Right lobe of liver (tissue), 6 donors: Measurements from ENCODE around the gene ALPL. TPM values are rescaled to one million over a fixed set of nuclear protein-coding genes. Genes with fewer than 3 reads are reported as not detected.

Experiments used
- ATAC-seq, 4 donors: fragments of 200-7000 bp; cut with Tn5 transposase; one replicate each; pipeline ENCODE4 v1.9.1; 2020; ENCODE audit warnings: mild to moderate bottlenecking in 4 of 4, moderate library complexity in 4 of 4
- DNase-seq, 3 donors: peaks; one replicate each; pipeline ENCODE4 v3.0.0-alpha.2; 2020
- H3K27ac ChIP-seq, 3 donors: fragments of 200-600 bp; one replicate each; pipeline ENCODE4 v1.8.0; 2022
- H3K27me3 ChIP-seq, 2 donors: fragments of 200-600 bp; one replicate each; pipeline ENCODE4 v1.8.0; 2022
- H3K36me3 ChIP-seq, 4 donors: fragments of 200-600 bp; sonication (generic) in 1 of 4; one replicate each; pipeline versions ENCODE4 v1.5.1 to v1.8.0; 2017 to 2022; ENCODE audit warnings: control low read depth in 1 of 4
- H3K4me1 ChIP-seq, 4 donors: fragments of 200-600 bp; sonication (generic) in 1 of 4; one replicate each; pipeline versions ENCODE4 v1.5.1 to v1.8.0; 2017 to 2022; ENCODE audit warnings: control low read depth in 1 of 4
- H3K4me3 ChIP-seq, 3 donors: fragments of 200-600 bp; one replicate each; pipeline ENCODE4 v1.8.0; 2022
- H3K9me3 ChIP-seq, 4 donors: fragments of 200-600 bp; sonication (generic) in 1 of 4; one replicate each; pipeline versions ENCODE4 v1.5.1 to v1.8.0; 2017 to 2022; ENCODE audit warnings: control low read depth in 1 of 4
- POLR2A ChIP-seq: fragments of 450-650 bp; IDR thresholded peaks from one replicate; pipeline ENCODE4 v1.6.1; 2017; ENCODE audit warnings: antibody characterized with exemption, mild to moderate bottlenecking
- whole genome bisulfite sequencing: methylation state at CpG from one replicate; pipeline ENCODE4 v1.1.6; 2018; ENCODE audit warnings: low coverage, low lambda C conversion rate; ENCODE audit not compliant: insufficient coverage; ENCODE audit errors: missing lambda C conversion rate; 5-methylcytosine and 5-hydroxymethylcytosine counted together
- intact Hi-C, 2 donors: fragments of 100-400 bp; cut with DNase I; formaldehyde crosslinking; loops; one replicate each; pipeline versions ENCODE4 v1.11.2 to v1.14.1; 2022
- total RNA-seq, 6 experiments: library from RNA; depleted of rRNA in 2 of 6; stranded (reverse); fragments of >200 nt in 2 of 6; fragmentation: NEBNext Ultra II Directional in 3 of 6; extraction: Animal tissue kit (Norgen Biotek cat#: 25700) in 3 of 6; gene quantifications; one replicate each; pipeline versions ENCODE4 v1.1.0 to v1.2.4, GENCODE V29; 2016 to 2023
- TF ChIP-seq, protein P1 (sequence below), 4 donors: fragments of 200-600 bp in 3 of 4; fragments of 450-650 bp in 1 of 4; IDR thresholded peaks; one replicate each; pipeline versions ENCODE4 v1.5.1 to v1.8.0; 2016 to 2022; ENCODE audit warnings: antibody characterized with exemption in 4 of 4, mild to moderate bottlenecking in 2 of 4
- donor health status: DM: no; HTN: yes; CAD: no.
- donor health status: DM: no; HTN: no; CAD: no.
- donor health status: DM: no; HTN: no; CAD: no.
- donor health status: DM: no; HTN: yes; CAD: no.
- donor health status: DM: no; HTN: yes; CAD: no.

The ALPL gene
- total RNA-seq, 6 experiments from 2014 or later, result 23.2 to 81.5 (median 48.1) TPM

GRCh38 chr1:21594935-21595897, 86.0 kb downstream of the ALPL start:
- Histone ChIP-seq H3K4me1 (no peaks in the 10 kb centered on the region), H3K27ac (no peak overlapping the region), H3K36me3 (no peaks in the 10 kb centered on the region), H3K9me3 (no peaks in the 10 kb centered on the region), H3K27me3 (no peaks in the 10 kb centered on the region), H3K4me3 (no peak overlapping the region)
- 43% methylated on average over 15 of the region's 26 CpGs for WGBS
- TF ChIP-seq, protein P1, sequence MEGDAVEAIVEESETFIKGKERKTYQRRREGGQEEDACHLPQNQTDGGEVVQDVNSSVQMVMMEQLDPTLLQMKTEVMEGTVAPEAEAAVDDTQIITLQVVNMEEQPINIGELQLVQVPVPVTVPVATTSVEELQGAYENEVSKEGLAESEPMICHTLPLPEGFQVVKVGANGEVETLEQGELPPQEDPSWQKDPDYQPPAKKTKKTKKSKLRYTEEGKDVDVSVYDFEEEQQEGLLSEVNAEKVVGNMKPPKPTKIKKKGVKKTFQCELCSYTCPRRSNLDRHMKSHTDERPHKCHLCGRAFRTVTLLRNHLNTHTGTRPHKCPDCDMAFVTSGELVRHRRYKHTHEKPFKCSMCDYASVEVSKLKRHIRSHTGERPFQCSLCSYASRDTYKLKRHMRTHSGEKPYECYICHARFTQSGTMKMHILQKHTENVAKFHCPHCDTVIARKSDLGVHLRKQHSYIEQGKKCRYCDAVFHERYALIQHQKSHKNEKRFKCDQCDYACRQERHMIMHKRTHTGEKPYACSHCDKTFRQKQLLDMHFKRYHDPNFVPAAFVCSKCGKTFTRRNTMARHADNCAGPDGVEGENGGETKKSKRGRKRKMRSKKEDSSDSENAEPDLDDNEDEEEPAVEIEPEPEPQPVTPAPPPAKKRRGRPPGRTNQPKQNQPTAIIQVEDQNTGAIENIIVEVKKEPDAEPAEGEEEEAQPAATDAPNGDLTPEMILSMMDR (IDR thresholded peaks at IDR 0.05), result peak; percentile 60 to 66 (median 65)
- no peak for TF ChIP-seq POLR2A
- ATAC-seq (peak; percentile 33 to 59 (median 50)), DNase-seq (peak; percentile 70 to 82 (median 72))
- intact Hi-C loops, result loop anchor here in 1 of 2 donors (10.0 kb wide), 2 partner anchors 60 to 220 kb away; no protein-coding TSS in a partner anchor

GRCh38 chr1:21596174-21596573, 87.0 kb downstream of the ALPL start:
- no peak for DNase-seq
- Histone ChIP-seq H3K27me3 (no peaks in the 10 kb centered on the region), H3K27ac (no peak overlapping the region), H3K4me3 (no peak overlapping the region), H3K9me3 (no peaks in the 10 kb centered on the region), H3K4me1 (no peaks in the 10 kb centered on the region), H3K36me3 (no peaks in the 10 kb centered on the region)
- TF ChIP-seq, protein P1 (IDR thresholded peaks at IDR 0.05), result no peak
- no peak for TF ChIP-seq POLR2A
- intact Hi-C loops, result loop anchor here in 1 of 2 donors (10.0 kb wide), 2 partner anchors 59 to 221 kb away; no protein-coding TSS in a partner anchor
- no peak for ATAC-seq
- WGBS, result 67% methylated on average over 3 of the region's 11 CpGs

DNA sequence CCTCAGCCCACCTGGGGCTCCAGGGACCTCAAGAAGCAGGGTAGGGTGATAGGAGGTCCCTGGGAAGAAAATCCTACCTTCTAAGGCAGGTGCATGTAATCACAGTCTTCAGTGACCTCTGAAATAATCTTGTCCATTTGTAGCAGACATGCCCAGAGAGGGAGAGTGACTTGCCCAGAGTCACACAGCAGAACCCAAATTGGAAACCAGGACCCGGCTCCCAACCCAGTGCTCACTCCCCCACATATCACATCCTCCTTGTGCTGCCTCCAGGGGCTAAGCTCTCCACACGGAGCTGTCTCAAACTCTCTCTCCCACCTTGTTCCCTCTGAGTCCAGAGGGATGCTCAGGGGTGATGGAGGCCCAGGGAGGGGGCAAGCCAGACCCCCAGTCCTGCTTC, 87.4 kb downstream of the ALPL start:
- no CpG with 5 or more reads among the region's 2 CpGs for WGBS
- TF ChIP-seq POLR2A, result no peak
- TF ChIP-seq, protein P1 (IDR thresholded peaks at IDR 0.05), result no peak
- DNase-seq (no peak), ATAC-seq (no peak)
- Histone ChIP-seq H3K36me3 (no peaks in the 10 kb centered on the region), H3K9me3 (no peaks in the 10 kb centered on the region), H3K27me3 (no peaks in the 10 kb centered on the region), H3K4me3 (no peak overlapping the region), H3K4me1 (no peaks in the 10 kb centered on the region), H3K27ac (no peak overlapping the region)
- intact Hi-C loops, result loop anchor here in 1 of 2 donors (10.0 kb wide), 2 partner anchors 58 to 222 kb away; no protein-coding TSS in a partner anchor

- H3K27ac ChIP-seq, result no peak overlapping the region
- no peaks in the 10 kb centered on the region for H3K36me3 ChIP-seq
Observed at GRCh38 chr1:21597753-21598152, 88.5 kb downstream of the ALPL start.

More at GRCh38 chr1:21597753-21598152, 88.5 kb downstream of the ALPL start:
- Histone ChIP-seq H3K4me1 (no peaks in the 10 kb centered on the region), H3K4me3 (no peak overlapping the region), H3K27me3 (no peaks in the 10 kb centered on the region), H3K9me3 (no peaks in the 10 kb centered on the region)
- no peak for ATAC-seq
- no peak for DNase-seq
- 100% methylated on average over 2 of the region's 19 CpGs for WGBS
- intact Hi-C loops, result loop anchor here in 1 of 2 donors (10.0 kb wide), 2 partner anchors 57 to 223 kb away; no protein-coding TSS in a partner anchor
- TF ChIP-seq, protein P1 (IDR thresholded peaks at IDR 0.05), result no peak
- TF ChIP-seq POLR2A, result no peak
